Calu3 (cell line): ENCODE data around the gene REM2. TPM values are rescaled to one million over a fixed set of nuclear protein-coding genes. Genes with fewer than 3 reads are reported as not detected.

Experiments used
- BruUV-seq: library from RNA; stranded (reverse); fragments of 400-500 nt; replicated peaks from 2 replicates; lab custom pipeline; 2021; lab: Mats Ljungman, UMichigan
- CTCF ChIA-PET: fragments of 300-600 bp; sonication (Branson Sonifier 250); formaldehyde crosslinking; loops from one replicate; lab custom pipeline; 2022; ENCODE audit warnings: antibody characterized with exemption; lab: Charles Lee
- DNase-seq: peaks from one replicate; pipeline ENCODE4 v3.0.0; 2022
- H3K27ac Mint-ChIP-seq: one replicate; pipeline ENCODE4 v1.8.0; 2022; ENCODE audit warnings: mixed read lengths; ENCODE audit not compliant: unreplicated experiment
- H3K27me3 Mint-ChIP-seq: one replicate; pipeline ENCODE4 v1.8.0; 2022; ENCODE audit warnings: mixed read lengths; ENCODE audit not compliant: unreplicated experiment
- H3K36me3 Mint-ChIP-seq: one replicate; pipeline ENCODE4 v1.8.0; 2022; ENCODE audit warnings: mild to moderate bottlenecking, moderate library complexity, mixed read lengths; ENCODE audit not compliant: insufficient read depth, unreplicated experiment
- H3K4me1 Mint-ChIP-seq: one replicate; pipeline ENCODE4 v1.8.0; 2022; ENCODE audit warnings: mild to moderate bottlenecking, low read depth, mixed read lengths; ENCODE audit not compliant: unreplicated experiment
- H3K4me3 Mint-ChIP-seq: one replicate; pipeline ENCODE4 v1.8.0; 2022; ENCODE audit warnings: mild to moderate bottlenecking, low read depth, moderate library complexity, mixed read lengths; ENCODE audit not compliant: unreplicated experiment
- H3K9me3 Mint-ChIP-seq: one replicate; pipeline ENCODE4 v1.8.0; 2022; ENCODE audit warnings: low read depth, mixed read lengths; ENCODE audit not compliant: unreplicated experiment
- intact Hi-C: fragments of 100-400 bp; cut with micrococcal nuclease; formaldehyde crosslinking; loops from one replicate; pipeline ENCODE4 v1.10.0; 2022; ENCODE audit not compliant: unreplicated experiment
- total RNA-seq: library from RNA; stranded (reverse); gene quantifications from 2 replicates; pipeline ENCODE4 v1.2.3, GENCODE V29; 2022
- TF ChIP-seq, protein P1 (sequence below): fragments of 200-600 bp; IDR thresholded peaks from one replicate; pipeline ENCODE4 v1.8.0; 2022; ENCODE audit warnings: antibody characterized with exemption; ENCODE audit not compliant: unreplicated experiment

The REM2 gene
- total RNA-seq, 1 experiment from 2014 or later, result 0.85 TPM

DNA sequence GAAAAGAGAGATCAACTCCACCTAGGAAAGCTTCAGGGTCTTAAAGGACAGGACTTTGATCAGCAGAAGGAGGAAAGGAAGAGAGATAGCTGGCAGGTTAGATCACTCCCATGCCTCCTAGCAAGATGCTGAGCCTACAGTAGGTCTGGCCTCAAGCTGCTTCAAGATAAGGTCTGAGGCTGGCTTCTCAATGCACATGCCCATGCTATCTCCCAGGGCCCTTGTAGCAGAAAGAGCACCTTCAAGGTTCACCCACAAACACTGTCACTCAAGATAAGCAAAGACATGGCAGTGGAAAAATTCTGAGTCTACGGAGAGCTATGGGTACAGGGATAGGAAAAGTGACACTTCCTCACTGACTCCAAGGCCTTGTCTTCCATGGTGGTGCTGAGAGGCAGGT, 14.3 kb downstream of the REM2 start:
- no peaks in the 10 kb centered on the region for H3K27me3 Mint-ChIP-seq
- H3K36me3 Mint-ChIP-seq, result peaks cover 14% of the 10 kb centered on the region
- H3K4me3 Mint-ChIP-seq, result no peak overlapping the region
- no peaks in the 10 kb centered on the region for H3K9me3 Mint-ChIP-seq
- intact Hi-C loops, result no loop called here
- no peak overlapping the region for H3K27ac Mint-ChIP-seq
- DNase-seq, result no peak
- no TSS peak for BruUV-seq
- no peaks in the 10 kb centered on the region for H3K4me1 Mint-ChIP-seq
- CTCF ChIA-PET, result interaction anchor here (1.3 kb wide), 1 partner anchor 75 kb away, joined by 3 read pairs; no protein-coding TSS in a partner anchor
- TF ChIP-seq, protein P1, sequence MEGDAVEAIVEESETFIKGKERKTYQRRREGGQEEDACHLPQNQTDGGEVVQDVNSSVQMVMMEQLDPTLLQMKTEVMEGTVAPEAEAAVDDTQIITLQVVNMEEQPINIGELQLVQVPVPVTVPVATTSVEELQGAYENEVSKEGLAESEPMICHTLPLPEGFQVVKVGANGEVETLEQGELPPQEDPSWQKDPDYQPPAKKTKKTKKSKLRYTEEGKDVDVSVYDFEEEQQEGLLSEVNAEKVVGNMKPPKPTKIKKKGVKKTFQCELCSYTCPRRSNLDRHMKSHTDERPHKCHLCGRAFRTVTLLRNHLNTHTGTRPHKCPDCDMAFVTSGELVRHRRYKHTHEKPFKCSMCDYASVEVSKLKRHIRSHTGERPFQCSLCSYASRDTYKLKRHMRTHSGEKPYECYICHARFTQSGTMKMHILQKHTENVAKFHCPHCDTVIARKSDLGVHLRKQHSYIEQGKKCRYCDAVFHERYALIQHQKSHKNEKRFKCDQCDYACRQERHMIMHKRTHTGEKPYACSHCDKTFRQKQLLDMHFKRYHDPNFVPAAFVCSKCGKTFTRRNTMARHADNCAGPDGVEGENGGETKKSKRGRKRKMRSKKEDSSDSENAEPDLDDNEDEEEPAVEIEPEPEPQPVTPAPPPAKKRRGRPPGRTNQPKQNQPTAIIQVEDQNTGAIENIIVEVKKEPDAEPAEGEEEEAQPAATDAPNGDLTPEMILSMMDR, result no peak

DNA sequence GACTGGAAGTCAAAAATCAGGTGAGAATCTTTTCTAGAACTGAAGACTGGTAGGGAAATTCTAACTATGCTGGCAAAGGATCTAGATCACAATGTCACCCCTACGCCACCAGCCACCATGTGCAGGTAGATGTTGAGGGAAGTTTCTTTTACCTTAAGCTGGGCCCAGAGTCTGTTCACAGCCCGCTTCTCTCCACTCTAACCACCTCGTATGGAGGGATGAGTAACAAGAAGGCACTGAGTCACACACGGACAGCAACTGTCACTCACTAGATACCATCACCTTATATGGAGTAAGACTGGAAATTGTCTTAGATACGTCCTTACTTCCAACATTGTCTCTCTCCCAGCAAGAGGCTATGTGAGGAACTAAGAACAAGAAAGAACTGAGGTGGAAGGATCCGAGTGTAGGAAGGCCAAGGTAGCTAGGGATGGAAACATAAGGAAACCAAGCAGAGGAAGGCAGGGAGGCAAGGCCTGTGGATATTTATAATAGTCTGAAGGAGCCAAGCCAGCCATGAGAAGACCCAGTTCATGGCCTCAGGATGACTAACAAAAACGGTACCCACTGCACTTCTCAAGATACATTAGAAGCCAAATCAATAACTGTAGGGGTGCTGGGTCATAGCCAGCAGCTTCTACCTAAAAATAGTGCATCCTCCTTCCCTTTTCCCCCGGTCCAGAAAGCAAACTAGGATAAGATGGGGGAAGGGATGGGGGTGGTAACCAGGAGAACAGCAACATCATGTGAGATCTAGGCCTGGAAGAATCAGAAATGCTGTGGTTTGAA, 15.5 kb downstream of the REM2 start:
- H3K27ac Mint-ChIP-seq, result no peak overlapping the region
- no TSS peak for BruUV-seq
- H3K4me3 Mint-ChIP-seq, result no peak overlapping the region
- TF ChIP-seq, protein P1, result no peak
- H3K27me3 Mint-ChIP-seq, result no peaks in the 10 kb centered on the region
- peaks cover 19% of the 10 kb centered on the region for H3K36me3 Mint-ChIP-seq
- intact Hi-C loops, result no loop called here
- no peaks in the 10 kb centered on the region for H3K4me1 Mint-ChIP-seq
- no peaks in the 10 kb centered on the region for H3K9me3 Mint-ChIP-seq
- no peak for DNase-seq
- CTCF ChIA-PET, result no interaction called here

DNA sequence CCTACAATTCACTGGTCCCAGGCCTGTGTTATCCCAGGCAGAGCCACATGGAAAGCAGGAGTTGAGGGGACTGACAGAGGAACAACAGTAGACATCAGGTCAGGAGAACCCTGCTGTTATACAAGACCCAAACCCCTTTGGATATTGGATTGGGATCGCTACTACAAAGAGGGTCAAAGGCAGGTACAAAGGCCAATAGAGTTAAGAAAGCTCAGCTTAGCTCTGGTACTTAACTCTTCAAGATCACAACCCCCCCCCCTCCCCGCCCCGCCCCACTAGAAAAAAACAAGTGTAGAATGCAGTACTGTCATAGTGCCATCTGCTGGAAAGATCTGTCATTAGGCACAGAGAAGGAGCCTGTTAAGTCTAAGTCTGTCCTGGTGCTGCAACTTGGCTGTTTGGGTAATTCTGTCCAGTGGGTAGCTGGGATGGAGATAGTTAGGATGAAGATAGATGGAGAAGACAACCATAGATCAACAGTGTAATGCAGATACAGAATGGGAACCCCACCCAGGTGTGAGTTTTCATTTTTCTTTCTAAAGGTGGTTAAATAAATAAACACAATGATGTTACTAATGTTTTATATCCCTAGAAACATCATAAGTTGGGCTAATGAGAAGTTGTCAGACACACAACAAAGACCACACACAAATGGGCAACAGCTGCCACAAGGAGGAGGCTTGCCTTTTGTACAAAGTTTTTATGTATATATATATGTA, 17.2 kb downstream of the REM2 start:
- Mint-ChIP-seq H3K27me3 (no peaks in the 10 kb centered on the region), H3K4me3 (no peak overlapping the region), H3K36me3 (peaks cover 36% of the 10 kb centered on the region), H3K9me3 (no peaks in the 10 kb centered on the region), H3K27ac (peak overlapping the region; percentile 35), H3K4me1 (no peaks in the 10 kb centered on the region)
- intact Hi-C loops, result loop anchor here (1.0 to 5.0 kb wide), 4 partner anchors 28 to 513 kb away; no protein-coding TSS in a partner anchor
- DNase-seq, result peak; percentile 45
- no TSS peak for BruUV-seq
- TF ChIP-seq, protein P1, result peak; percentile 7
- CTCF ChIA-PET, result interaction anchor here (0.6 to 1.6 kb wide), 10 partner anchors 13 to 191 kb away, joined by 3 to 7 read pairs (median 4); partner anchors contain the start of gene REM2

DNA sequence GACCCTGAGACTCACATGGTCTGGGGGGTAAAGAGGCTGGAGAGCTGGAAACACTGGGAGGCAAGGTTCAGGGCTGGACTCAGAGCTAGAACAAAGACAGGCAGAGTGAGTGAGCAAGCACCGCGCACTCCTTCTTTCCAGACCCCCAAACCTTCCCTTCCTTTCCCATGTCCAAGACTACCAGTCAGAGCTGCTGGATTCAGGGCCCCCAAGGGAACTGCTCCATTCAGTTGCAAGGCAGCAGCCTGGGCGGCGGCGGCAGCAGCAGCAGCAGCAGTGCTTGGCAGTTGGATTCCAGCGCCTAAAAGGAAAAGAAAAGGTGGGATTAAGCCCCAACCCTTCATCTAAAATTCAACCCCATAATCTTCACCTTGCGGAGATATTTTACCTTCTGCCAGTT, 18.8 kb downstream of the REM2 start:
- CTCF ChIA-PET, result no interaction called here
- DNase-seq, result no peak
- intact Hi-C loops, result loop anchor here (5.0 kb wide), 1 partner anchor 514 kb away; no protein-coding TSS in a partner anchor

More for the DNA sequence above, 18.8 kb downstream of the REM2 start:
- Mint-ChIP-seq H3K4me3 (no peak overlapping the region), H3K9me3 (no peaks in the 10 kb centered on the region), H3K4me1 (no peaks in the 10 kb centered on the region), H3K27ac (peak overlapping the region; percentile 22), H3K27me3 (no peaks in the 10 kb centered on the region), H3K36me3 (peaks cover 51% of the 10 kb centered on the region)
- TF ChIP-seq, protein P1, result no peak
- no TSS peak for BruUV-seq
